ENCODE measurements around the gene PAPPA. TPM values are rescaled to one million over a fixed set of nuclear protein-coding genes. Genes with fewer than 3 reads are reported as not detected.

Gene PAPPA
- total RNA-seq, 1 donor from 2014 or later = 172 TPM

DNA sequence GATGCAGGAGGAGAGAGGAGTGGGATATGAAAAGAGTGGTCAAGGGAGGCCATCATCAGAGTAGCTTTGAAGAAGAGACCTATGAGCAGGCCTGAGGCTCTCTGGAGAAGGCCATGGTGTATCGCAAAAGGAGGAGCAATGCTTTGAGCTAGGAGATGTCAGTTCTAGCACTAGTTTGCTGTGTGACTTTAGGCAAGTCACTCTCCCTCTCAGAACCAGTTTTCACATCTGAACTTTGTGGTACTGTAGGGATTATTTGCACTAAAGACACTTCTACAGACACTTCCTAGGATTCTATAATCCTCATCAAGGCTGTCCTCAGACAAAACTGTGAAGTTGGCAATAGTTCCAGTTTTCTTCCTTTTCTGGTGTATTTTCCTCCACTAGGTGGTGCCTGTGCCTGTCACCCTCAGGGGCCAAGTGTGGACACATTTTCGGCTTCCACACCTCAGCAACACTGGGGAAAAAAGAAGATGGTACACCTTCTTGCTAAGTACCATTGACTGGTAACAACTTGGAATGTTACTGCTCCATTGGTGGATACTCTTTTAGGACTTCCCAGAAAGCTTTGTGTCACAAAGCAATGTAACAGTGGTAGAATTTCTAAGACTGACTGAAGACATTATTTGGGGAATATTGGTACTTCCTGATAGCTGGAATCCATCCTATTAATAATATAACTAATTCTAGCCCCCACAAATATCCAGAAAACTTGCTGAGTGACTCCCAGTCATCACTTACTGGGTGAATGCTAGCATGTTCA is 9.9 kb downstream of the PAPPA start:
- Histone ChIP-seq H3K4me1 (ENCODE audit: insufficient read depth, low read length) (no peaks in the 10 kb centered on the region), H3K27ac (ENCODE audit: low read depth, low read length) (no peak overlapping the region), H3K79me2 (ENCODE audit: insufficient read depth, low read length) (peaks cover 30% of the 10 kb centered on the region), H3K4me3 (ENCODE audit: insufficient read depth, low read depth, low read length) (no peak overlapping the region), H4K20me1 (ENCODE audit: insufficient read depth, low read length) (peaks cover 21% of the 10 kb centered on the region), H3K4me2 (ENCODE audit: low read length) (no peak overlapping the region), H3K27me3 (ENCODE audit: insufficient read depth, low read length) (peaks cover 5% of the 10 kb centered on the region), H3K36me3 (ENCODE audit: insufficient read depth, low read length) (peaks cover 3% of the 10 kb centered on the region), H3K9me3 (ENCODE audit: insufficient read depth, low read depth, low read length) (no peaks in the 10 kb centered on the region), H2AFZ (ENCODE audit: low read depth, low read length) (no peak overlapping the region), H3K9ac (ENCODE audit: low read length) (no peak overlapping the region)
- DNase-seq (ENCODE audit: low read depth) (no peak), FAIRE-seq (no peak)
- Mint-ChIP-seq H3K36me3 (ENCODE audit: low read depth, unreplicated experiment) (peaks cover 36% of the 10 kb centered on the region), H3K27me3 (ENCODE audit: low read depth, unreplicated experiment) (no peaks in the 10 kb centered on the region), H3K27ac (ENCODE audit: unreplicated experiment) (no peak overlapping the region), H3K4me3 (ENCODE audit: unreplicated experiment) (no peak overlapping the region), H3K9me3 (ENCODE audit: unreplicated experiment) (no peaks in the 10 kb centered on the region), H3K4me1 (ENCODE audit: low read depth, unreplicated experiment) (peaks cover 45% of the 10 kb centered on the region)
- TF ChIP-seq EZH2 (IDR thresholded peaks at IDR 0.05; ENCODE audit: insufficient read depth, low read length) = no peak
- TF ChIP-seq, protein P1, sequence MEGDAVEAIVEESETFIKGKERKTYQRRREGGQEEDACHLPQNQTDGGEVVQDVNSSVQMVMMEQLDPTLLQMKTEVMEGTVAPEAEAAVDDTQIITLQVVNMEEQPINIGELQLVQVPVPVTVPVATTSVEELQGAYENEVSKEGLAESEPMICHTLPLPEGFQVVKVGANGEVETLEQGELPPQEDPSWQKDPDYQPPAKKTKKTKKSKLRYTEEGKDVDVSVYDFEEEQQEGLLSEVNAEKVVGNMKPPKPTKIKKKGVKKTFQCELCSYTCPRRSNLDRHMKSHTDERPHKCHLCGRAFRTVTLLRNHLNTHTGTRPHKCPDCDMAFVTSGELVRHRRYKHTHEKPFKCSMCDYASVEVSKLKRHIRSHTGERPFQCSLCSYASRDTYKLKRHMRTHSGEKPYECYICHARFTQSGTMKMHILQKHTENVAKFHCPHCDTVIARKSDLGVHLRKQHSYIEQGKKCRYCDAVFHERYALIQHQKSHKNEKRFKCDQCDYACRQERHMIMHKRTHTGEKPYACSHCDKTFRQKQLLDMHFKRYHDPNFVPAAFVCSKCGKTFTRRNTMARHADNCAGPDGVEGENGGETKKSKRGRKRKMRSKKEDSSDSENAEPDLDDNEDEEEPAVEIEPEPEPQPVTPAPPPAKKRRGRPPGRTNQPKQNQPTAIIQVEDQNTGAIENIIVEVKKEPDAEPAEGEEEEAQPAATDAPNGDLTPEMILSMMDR (IDR thresholded peaks at IDR 0.05; ENCODE audit: insufficient read depth, low read depth, low read length) = peak; percentile 44

DNA sequence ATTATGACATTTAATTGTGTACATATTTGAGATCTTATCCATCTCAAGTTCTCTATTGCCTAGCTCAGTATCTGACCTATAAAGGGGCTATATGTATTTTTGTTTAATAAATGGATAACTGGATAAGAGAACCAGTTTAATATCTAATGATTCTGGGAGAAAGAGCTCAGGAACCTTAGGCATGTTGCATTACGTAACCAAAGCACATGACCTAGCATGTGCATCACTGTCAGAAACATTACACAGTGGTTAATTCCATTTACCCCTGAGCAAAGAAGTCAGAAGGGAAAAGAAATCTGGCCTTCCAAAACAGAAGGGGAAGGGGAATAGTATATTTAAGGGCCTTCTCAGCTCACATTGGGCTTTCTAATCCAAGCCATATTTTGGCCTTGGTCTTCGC is 12.3 kb downstream of the PAPPA start:
- Mint-ChIP-seq H3K36me3 (ENCODE audit: low read depth, unreplicated experiment) (peaks cover 15% of the 10 kb centered on the region), H3K27ac (ENCODE audit: unreplicated experiment) (no peak overlapping the region)
- FAIRE-seq = no peak

More for the DNA sequence above, 12.3 kb downstream of the PAPPA start:
- no peak for DNase-seq (ENCODE audit: low read depth)
- Histone ChIP-seq H3K79me2 (ENCODE audit: insufficient read depth, low read length) (peaks cover 23% of the 10 kb centered on the region), H3K27me3 (ENCODE audit: insufficient read depth, low read length) (no peaks in the 10 kb centered on the region), H4K20me1 (ENCODE audit: insufficient read depth, low read length) (peaks cover 23% of the 10 kb centered on the region), H3K27ac (ENCODE audit: low read depth, low read length) (no peak overlapping the region), H3K4me2 (ENCODE audit: low read length) (no peak overlapping the region), H2AFZ (ENCODE audit: low read depth, low read length) (no peak overlapping the region), H3K9me3 (ENCODE audit: insufficient read depth, low read depth, low read length) (no peaks in the 10 kb centered on the region), H3K4me3 (ENCODE audit: insufficient read depth, low read depth, low read length) (no peak overlapping the region), H3K9ac (ENCODE audit: low read length) (no peak overlapping the region), H3K36me3 (ENCODE audit: insufficient read depth, low read length) (no peaks in the 10 kb centered on the region), H3K4me1 (ENCODE audit: insufficient read depth, low read length) (no peaks in the 10 kb centered on the region)
- Mint-ChIP-seq H3K4me1 (ENCODE audit: low read depth, unreplicated experiment) (peaks cover 34% of the 10 kb centered on the region), H3K4me3 (ENCODE audit: unreplicated experiment) (no peak overlapping the region), H3K9me3 (ENCODE audit: unreplicated experiment) (no peaks in the 10 kb centered on the region), H3K27me3 (ENCODE audit: low read depth, unreplicated experiment) (no peaks in the 10 kb centered on the region)
- TF ChIP-seq, protein P1 (IDR thresholded peaks at IDR 0.05; ENCODE audit: insufficient read depth, low read depth, low read length) = no peak
- no peak for TF ChIP-seq EZH2 (IDR thresholded peaks at IDR 0.05; ENCODE audit: insufficient read depth, low read length)
